Activated CD4-positive, alpha-beta T cell treated with anti-CD3 and anti-CD28 coated beads for 1 hour (primary cell): Measurements from ENCODE around the gene SLC29A1.
"Not testable (repeated sequence)": the region's sequence is repeated elsewhere in the genome, so short reads cannot be mapped to it uniquely, and the experiment has no call there.

Experiments used
- DNase-seq: peaks from one replicate; pipeline ENCODE4 v3.0.0-alpha.2; 2020

SLC29A1 gene

DNA sequence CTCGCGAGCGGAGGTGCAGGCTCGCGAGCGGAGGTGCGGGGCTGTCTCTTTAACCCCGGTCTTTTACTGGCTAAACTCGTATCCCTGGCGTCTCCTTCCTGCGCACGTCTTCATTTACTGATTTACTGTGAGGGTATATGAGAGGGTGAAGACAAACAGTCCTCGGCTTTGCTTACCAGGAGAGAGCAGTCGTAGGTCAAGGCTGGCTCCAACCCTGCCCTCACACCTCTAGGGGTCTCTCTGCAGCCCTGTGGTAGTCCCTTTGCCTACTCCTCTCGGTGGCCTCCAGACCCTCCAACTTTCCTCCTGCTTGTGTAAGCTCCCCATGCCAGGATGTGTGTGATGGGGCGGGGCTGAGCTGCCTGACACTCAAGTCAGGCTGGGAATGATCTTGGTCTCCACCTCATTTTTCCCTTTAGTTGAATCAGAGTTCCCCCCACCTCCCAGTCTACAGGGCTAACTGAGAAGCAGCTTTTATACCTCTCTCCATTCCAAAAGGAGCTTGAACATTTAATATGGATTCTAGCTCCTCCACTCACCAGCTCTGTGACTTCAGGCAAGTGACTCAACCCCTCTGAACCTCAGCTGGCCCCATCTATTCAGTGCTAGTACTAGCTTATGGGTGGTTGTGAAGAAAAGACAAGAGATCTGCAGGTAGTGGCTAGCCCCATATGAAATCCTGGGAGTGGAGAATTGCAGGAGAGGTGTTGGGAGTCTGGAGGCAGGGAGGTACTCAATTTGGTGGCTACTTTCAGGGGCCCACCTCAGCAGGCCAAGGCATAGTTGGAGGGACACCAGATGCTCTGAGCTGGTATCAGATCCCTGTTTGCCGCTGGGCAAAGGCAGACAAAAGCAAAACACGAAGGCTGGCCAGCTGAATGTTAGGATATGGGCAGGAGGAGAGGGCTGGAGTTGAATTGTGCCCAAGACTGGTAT is 902 bp downstream of the SLC29A1 start:
- DNase-seq: no peak

DNA sequence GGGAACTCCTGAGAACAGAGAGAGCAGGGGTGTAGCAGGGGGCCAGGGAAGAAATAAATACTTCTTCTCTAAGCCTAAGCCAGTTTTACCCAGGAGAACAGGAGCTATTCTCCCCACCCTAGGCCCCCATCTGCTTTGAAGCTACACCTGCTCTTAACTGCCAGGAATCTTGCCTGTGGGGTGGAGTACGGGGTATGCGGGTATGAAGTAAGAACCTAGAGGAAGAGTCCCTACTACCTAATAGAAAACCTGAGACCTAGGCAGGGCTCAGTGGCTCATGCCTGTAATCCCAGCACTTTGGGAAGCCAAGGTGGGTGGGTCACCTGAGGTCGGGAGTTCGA is 1.5 kb downstream of the SLC29A1 start:
- no peak for DNase-seq

DNA sequence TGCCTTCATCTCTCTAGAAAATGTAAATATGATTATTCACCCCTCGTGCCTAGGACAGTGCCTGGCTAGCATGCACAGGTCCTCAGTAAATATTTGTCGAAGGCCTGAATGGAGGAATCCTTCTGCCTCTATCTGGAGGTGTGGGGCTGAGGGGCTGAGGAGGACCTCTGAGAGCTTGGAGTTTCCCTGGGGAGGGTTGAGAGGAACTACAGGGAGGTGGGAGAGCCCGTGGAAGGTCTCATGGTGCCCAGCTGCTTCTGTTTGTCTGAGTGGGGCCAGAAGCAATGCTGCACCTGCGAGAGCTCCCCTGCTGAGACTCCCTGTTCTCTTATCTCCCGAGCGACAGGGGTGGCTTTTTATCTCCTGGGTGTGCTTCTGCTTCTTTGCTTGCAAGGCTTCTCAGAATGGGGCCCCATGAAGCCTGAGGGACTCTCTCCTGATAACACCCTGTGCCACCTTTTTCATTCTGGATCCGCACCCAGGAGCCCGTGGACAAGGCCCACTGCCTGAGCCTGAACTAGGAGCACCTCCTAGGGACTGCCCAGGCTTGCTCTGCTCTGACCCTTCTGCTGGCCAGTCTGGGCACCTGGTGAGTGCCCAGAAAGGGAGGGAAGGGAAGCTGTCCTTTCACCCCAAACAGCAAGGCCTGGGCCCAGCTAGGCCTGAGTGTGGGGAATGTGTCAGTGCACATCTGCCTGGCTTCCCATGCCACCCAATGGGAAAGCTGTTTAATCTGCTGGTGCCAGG is 2.4 kb downstream of the SLC29A1 start:
- DNase-seq: no peak

DNA sequence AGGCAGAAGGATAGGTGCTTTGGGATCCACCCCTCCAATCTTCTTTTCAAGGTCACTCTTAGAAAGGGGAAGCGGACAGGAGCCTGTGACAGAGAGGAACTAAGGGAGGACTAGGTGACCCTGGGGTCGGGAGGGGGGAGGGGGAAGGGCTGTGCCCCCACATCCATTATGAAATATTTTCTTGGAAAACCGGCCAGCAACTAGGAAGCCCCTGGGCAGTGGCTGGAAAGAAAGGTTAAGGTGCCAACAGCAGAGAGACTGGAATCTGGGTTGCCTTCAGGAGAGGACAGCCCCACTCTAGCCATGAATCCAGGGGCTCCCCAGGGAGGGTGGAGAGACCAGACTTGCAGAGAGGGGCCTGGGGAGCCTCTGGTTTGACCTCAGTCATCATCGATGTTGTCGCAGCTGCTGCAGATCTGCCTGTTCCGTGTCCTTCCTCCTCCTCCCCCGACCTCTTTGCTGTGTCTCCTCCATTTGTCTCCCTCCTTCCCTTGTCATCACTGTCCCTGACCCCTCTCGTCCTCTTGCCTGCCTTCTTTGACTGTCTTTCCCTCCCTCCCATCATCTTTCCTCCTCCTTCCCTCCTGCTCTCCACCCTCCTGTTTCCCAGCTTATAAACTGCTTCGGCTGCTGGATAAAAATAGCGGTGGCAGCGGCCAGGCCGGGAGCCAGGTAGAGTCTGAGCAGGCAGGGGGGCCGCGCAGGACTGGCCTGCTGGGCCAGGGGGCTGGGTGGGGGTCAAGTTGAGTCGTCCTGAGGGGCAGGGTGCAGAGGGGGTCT is 3.2 kb downstream of the SLC29A1 start:
- no peak for DNase-seq

DNA sequence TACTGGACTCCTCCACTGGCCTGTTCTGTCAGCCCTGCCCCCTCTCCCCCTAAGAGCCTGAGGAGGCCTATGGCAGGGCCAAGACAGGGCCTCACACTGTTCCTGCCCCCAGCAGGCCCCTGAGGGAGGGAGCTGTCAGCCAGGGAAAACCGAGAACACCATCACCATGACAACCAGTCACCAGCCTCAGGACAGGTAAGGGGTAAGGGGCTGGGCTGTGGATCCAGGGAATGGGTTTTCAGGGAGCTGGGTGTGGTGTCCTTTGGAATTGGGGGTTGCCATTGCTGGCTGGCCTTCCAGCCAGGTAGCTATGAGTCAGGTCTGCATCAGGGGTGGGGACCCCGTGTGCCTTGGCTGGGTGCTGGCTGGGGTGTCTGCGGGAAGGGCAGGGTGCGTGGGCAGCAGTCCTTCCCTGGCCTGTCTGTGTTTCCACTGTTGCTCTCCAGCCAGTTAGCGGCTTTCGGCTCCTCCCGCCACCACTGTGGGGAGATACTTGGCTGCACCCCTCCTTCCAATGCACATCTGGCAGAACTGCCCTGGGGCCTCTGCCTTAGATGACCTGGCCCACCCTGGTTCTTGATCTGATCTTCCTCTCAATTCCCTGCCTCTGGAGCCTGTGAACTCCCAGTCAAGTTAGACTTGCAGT is 3.9 kb downstream of the SLC29A1 start:
- DNase-seq: no peak

DNA sequence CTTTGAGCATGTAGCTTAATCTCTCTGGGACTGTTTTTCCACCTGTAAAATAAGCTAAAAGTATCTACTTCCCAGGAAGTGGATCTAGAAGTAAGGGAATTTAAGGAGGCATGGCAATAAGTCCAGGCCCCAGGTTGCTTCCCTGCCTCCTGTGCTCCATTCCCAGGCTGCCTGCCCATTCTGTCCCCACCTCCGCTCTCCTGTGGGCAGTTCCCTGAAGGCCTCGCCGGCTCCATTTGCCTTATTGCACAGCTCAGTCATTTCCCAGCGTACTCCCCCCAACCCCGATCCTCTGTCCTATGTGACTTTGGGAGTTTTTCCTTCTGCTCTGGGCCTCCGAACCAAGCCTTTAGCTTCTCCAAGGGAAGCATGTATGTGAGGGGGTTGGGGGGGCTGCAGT is 4.6 kb downstream of the SLC29A1 start:
- no peak for DNase-seq

DNA sequence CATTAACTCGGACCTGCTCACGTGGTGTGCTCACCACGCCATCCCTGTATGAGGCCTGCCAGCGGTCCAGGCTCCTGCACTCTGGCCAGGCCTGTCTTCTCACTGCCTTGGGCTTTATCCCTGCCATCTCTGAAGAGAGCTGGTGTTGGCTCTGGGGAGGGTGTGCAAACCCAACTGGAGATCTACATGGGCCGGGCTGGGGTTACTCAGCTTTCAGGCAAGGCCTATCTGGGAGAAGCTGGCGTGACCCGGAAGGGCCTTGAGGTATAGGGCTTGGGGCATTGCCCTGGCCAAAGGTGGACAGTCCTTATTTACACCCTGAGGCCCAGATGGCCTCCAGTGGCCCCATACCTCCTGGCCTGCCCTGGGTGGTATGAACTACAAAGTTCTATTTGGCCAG is 5.0 kb downstream of the SLC29A1 start:
- no peak for DNase-seq

DNA sequence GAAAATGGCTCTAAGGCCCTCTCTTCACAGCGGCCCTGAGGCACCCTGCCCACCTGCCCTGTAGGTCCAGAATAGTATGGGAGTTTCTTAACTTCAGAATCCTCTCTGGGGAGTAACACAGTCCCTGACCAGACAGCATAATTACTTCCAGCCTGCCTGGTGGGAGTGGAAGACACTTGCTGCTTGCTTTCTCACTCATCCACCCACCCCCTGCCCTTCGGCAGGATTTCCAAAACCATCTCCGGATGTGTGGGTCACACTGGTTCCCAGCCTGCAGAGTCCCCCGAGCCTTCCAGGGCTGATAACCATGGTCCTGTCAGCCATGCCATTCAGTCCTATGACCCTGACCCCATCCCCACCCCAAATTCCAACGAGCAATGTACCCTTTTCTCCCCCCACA is 5.4 kb downstream of the SLC29A1 start:
- no peak for DNase-seq

DNA sequence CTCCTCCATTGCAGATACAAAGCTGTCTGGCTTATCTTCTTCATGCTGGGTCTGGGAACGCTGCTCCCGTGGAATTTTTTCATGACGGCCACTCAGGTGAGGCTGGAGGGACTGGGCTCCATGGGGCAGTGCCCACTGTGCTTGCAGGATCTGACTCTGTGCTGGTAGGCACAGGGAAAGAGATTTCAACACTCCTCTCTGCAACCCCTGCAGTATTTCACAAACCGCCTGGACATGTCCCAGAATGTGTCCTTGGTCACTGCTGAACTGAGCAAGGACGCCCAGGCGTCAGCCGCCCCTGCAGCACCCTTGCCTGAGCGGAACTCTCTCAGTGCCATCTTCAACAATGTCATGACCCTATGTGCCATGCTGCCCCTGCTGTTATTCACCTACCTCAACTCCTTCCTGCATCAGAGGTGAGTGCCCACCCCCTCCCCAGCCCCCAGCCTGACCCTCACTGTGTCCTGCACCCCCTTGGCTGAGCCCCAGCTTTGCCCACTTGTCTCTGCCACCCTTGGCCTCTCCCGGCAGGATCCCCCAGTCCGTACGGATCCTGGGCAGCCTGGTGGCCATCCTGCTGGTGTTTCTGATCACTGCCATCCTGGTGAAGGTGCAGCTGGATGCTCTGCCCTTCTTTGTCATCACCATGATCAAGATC is 6.1 kb downstream of the SLC29A1 start:
- no peak for DNase-seq

DNA sequence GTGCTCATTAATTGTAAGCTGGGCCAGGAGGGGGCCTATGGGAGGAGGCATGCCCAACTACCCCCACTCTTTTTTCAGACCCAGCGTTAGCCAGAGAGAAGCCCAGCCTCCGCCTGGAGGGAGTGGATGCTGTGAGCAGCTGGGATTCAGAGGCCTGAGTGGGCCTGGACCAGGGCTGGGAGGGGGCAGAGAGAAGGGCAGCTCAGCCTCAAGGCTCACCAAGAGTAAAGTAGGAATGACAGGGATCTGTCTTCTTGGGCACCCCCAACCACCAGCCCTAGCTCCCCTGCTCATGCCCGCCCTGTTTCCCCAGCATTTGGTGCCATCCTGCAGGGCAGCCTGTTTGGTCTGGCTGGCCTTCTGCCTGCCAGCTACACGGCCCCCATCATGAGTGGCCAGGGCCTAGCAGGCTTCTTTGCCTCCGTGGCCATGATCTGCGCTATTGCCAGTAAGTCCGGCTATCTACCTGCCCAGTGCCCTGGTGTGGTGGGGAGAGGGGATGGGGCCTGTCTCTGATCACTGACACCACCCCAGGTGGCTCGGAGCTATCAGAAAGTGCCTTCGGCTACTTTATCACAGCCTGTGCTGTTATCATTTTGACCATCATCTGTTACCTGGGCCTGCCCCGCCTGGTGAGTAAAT is 6.8 kb downstream of the SLC29A1 start:
- no peak for DNase-seq

DNA sequence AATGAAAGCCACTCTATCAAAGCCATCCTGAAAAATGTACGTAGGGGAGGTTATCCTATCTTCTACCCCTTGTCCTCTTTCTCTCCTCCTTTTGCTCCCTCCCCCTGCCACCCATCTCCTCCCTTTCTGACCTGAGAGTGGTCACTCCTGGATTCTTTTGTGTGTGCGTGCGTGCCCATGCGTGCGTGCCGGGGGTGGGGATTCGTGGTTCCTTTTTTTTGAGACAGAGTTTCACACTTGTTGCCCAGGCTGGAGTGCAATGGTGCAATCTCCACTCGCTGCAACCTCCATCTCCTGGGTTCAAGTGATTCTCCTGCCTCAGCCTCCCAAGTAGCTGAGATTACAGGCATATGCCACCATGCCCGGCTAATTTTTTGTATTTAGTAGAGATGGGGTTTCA is 8.0 kb downstream of the SLC29A1 start:
- DNase-seq: not testable (repeated sequence)

DNA sequence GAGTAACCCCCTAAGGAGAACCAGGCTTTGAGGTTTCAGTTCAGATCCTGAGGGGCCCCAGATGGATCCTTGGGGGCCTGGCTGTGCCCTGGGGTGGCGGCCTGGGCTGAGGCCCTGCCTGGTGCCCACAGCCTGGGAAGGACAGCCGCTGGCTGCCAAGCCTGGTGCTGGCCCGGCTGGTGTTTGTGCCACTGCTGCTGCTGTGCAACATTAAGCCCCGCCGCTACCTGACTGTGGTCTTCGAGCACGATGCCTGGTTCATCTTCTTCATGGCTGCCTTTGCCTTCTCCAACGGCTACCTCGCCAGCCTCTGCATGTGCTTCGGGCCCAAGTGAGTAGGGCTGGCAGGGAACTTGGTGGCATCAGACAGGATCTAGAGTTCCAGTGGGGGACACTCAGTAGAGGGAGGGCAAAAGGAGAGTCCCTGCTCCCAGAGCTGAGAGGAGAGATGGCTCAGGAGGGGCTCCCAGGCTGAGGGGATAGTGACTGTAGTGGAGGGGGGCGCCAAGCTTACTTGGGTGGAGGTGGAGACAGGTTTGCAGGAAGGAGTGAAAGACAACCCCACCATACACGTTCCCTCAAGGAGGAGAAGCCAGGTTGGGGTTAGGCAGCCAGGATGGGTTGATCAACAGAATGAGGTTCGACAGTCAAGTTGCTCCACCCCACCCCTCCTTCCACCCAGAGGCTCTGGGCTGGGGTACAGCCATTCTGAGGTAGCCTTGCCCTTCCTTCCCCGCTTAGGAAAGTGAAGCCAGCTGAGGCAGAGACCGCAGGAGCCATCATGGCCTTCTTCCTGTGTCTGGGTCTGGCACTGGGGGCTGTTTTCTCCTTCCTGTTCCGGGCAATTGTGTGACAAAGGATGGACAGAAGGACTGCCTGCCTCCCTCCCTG is 9.5 kb downstream of the SLC29A1 start:
- DNase-seq: no peak

DNA sequence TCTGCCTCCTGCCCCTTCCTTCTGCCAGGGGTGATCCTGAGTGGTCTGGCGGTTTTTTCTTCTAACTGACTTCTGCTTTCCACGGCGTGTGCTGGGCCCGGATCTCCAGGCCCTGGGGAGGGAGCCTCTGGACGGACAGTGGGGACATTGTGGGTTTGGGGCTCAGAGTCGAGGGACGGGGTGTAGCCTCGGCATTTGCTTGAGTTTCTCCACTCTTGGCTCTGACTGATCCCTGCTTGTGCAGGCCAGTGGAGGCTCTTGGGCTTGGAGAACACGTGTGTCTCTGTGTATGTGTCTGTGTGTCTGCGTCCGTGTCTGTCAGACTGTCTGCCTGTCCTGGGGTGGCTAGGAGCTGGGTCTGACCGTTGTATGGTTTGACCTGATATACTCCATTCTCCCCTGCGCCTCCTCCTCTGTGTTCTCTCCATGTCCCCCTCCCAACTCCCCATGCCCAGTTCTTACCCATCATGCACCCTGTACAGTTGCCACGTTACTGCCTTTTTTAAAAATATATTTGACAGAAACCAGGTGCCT is 10.2 kb downstream of the SLC29A1 start:
- no peak for DNase-seq

DNA sequence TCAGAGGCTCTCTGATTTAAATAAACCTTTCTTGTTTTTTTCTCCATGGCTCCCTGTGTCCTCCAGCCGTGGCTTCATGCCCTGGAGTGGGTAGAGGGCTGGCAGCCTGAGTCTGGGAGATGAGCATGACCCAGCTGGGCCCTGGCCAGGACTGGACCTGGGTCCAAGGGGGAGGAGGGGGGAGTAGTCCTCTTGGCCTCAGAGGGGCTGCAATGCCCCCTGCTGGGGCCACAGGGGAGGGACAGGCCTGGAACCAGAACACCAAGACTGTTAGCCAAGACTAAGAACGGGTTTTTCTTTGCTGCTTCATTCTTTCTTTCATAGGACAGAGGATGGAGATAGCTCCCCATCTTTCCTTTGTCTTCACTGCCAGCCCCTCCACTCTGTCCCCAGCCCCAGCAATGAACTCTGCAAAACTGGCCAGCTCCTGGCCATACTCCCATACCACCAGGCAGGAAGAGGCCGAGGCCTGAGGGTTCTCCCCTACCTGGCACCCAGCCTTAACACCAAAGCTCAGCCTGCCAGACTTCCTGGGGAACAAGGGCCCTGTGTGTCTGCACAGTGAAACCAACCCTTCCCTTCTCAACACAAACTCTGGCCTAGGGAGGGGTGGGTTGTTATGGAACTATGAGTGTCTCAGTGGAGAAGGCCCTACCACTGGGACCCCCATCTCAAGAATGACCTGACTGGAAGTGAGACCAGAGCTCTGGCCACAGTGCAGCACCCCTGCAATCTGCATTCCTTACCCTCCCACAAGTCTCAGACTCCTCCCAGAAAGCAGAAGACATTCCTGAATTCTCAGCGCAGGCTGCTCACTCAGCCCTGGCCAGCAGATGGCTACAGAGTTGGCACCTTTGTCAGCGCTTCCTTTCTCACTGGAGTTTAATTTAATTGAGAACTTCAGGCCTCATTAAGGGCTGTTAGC is 11.0 kb downstream of the SLC29A1 start:
- DNase-seq: no peak

DNA sequence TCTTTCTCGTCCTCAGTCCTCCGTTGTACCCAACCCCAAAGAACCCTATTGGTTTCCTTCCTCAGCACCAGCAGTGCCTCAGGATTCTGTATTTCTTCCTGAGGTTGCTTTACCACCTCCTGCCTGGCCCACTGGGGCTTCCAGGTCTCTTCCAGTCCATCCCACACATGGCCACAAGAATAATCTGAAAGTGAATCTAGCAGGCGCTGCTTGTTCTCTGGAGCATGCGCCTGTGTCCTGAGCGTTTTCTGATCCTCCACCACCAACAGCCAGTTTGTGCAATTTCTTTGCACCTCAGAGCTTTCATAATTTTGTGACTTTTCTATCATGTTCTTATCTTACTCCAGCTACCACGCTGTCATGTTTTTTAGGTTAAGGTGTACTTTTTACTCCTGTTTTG is 11.9 kb downstream of the SLC29A1 start:
- no peak for DNase-seq

DNA sequence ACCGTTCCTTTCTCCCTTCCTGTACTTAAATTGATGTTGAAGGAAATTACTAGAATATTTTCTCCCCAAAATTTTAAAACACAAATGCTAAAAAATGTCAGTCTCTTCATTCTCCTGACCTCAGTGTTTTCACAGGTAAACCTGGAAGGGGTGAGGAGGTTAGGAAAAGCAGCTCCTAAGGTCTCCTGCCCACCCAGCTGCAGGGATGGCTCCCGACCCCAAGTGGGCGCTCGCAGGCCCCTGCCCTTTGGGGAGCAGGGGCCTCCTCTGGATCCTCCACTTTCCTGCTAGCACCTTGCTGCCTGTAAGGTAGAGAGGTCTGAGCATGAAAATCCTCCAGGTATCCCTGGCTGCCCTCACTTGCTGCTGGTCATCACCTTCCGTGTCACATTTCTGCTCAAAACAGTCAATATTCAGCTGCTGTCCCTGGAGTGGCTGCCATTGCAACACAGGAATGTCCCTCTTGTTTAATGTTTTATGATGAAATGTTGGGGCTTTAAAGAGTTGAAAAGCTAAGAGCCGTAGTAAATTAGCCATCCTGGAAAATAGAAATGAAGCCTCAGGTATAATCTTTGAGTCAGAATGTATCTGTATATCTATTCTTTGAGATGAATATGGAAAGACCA is 12.6 kb downstream of the SLC29A1 start:
- no peak for DNase-seq

DNA sequence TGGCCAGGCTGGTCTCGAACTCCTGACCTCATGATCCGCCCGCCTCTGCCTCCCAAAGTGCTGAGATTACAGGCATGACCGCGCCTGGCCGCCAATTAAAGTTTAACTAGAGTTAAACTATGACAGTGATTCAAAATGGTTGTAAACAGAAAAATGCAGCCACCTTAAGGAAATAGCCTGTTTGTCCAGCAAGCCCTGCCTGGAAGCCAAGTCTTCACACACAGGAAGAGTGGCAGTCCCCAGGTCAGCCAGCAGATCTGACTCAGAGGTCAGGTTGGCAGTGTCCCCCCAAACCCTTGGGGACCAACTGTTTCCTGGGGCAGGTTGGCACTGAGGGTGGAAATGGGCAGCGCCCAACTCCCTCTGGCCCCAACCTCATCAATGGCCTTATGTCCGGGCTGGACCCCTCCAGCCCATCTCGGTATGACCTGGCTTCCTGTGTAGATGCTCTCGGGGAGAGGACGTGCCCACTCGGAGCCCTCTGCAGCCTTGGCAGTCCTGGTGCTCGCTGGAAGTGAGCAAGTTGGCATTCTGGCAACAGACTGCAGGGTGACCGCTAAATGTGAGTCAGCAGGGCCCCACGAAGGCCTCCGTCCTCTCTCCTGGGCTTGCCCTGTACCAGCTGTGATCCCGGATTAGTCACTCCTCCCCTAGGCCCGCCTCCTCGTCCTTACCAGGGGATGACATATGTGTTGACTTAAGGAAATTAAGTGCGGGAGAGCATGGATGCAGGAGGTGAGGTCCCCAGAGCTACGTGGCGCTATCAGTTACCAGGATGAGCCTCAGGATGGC is 13.8 kb downstream of the SLC29A1 start:
- DNase-seq: peak; percentile 52

DNA sequence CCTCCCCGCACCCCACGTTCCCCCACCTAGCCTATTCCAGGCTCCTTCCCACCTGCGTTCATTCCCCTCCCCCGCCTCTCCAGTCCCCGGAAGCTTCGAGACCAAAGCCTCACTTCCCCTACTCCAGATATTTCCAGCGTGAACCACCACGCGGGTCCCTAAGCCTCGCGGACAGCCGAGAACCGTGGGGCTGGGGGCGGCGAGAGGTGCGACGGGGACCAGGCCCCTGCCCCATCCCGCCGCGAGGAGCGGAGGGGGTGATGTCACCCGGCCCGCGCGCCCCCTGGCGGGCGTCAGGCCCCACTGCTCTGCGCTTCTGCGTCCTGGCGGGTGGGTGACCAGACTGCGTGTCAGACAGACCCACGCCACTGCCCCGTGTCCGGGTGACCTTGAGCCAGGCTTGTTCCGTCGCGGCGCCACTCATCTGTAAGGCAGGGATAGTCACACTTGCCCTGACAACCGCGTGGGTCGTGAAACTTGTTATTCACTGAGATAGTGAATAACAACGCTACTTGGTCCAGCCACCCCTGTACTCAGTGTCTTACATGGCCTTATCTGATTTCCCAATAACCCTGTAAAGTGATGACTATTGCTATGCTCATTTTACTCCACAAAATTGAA is 14.5 kb downstream of the SLC29A1 start:
- DNase-seq: peak; percentile 69
